CD8-positive, alpha-beta memory T cell (primary cell): ENCODE data around the gene GPR45. TPM values are rescaled to one million over a fixed set of nuclear protein-coding genes. Genes with fewer than 3 reads are reported as not detected.

Experiments used
- CTCF ChIA-PET: fragments of 350-600 bp; sonication (Branson Sonifier 250); formaldehyde crosslinking; loops from one replicate; lab custom pipeline; 2021; ENCODE audit warnings: antibody characterized with exemption; lab: Charles Lee
- POLR2A ChIA-PET: fragments of 350-600 bp; sonication (Branson Sonifier 250); formaldehyde crosslinking; loops from one replicate; lab custom pipeline; 2021; ENCODE audit warnings: antibody characterized with exemption; lab: Charles Lee
- DNase-seq, 5 donors: peaks; one replicate each; pipeline versions ENCODE4 v3.0.0 to v3.0.0-alpha.2; 2020 to 2022; ENCODE audit warnings: mixed read lengths in 1 of 5
- H3K27ac ChIP-seq: one replicate; pipeline ENCODE4 v1.7.0; 2013; ENCODE audit warnings: low read depth, mild to moderate bottlenecking, low read length, moderate library complexity
- H3K27me3 ChIP-seq: 2 replicates; pipeline ENCODE4 v1.7.0; 2013; ENCODE audit warnings: low read length, mild to moderate bottlenecking; ENCODE audit not compliant: insufficient read depth, poor library complexity, severe bottlenecking
- H3K36me3 ChIP-seq: 2 replicates; pipeline ENCODE4 v1.7.0; 2013; ENCODE audit warnings: mild to moderate bottlenecking, low read length, moderate library complexity; ENCODE audit not compliant: insufficient read depth
- H3K4me1 ChIP-seq: 2 replicates; pipeline ENCODE4 v1.7.0; 2013; ENCODE audit warnings: mild to moderate bottlenecking, low read length, moderate library complexity; ENCODE audit not compliant: insufficient read depth
- H3K4me3 ChIP-seq: 2 replicates; pipeline ENCODE4 v1.7.0; 2013; ENCODE audit warnings: mild to moderate bottlenecking, low read length
- H3K9me3 ChIP-seq: 2 replicates; pipeline ENCODE4 v1.7.0; 2013; ENCODE audit warnings: mild to moderate bottlenecking, low read length
- H3K27ac Mint-ChIP-seq, 8 donors: one replicate each; pipeline ENCODE4 v1.8.0; 2020 to 2021; ENCODE audit warnings: mixed read lengths in 8 of 8, mild to moderate bottlenecking in 6 of 8, inconsistent platforms in 3 of 8, moderate library complexity in 3 of 8
- H3K27me3 Mint-ChIP-seq, 2 donors: one replicate each; pipeline ENCODE4 v1.8.0; 2020 to 2021; ENCODE audit warnings: mixed read lengths in 2 of 2, mild to moderate bottlenecking in 1 of 2, moderate library complexity in 1 of 2
- H3K36me3 Mint-ChIP-seq, 3 donors: one replicate each; pipeline ENCODE4 v1.8.0; 2020 to 2021; ENCODE audit warnings: mixed read lengths in 3 of 3, inconsistent platforms in 1 of 3, mild to moderate bottlenecking in 1 of 3
- H3K4me1 Mint-ChIP-seq, 3 donors: one replicate each; pipeline ENCODE4 v1.8.0; 2020 to 2021; ENCODE audit warnings: mixed read lengths in 3 of 3, inconsistent platforms in 1 of 3, mild to moderate bottlenecking in 1 of 3
- H3K4me3 Mint-ChIP-seq, 7 donors: one replicate each; pipeline ENCODE4 v1.8.0; 2020 to 2021; ENCODE audit warnings: mixed read lengths in 7 of 7, mild to moderate bottlenecking in 6 of 7, moderate library complexity in 4 of 7, inconsistent platforms in 2 of 7
- H3K9me3 Mint-ChIP-seq, 5 donors: one replicate each; pipeline ENCODE4 v1.8.0; 2020 to 2022; ENCODE audit warnings: mixed read lengths in 5 of 5, mild to moderate bottlenecking in 3 of 5, moderate library complexity in 2 of 5, inconsistent platforms in 1 of 5
- polyA plus RNA-seq: library from polyadenylated mRNA; unstranded; fragments of 300-500 nt; fragmentation: Illumina TruSeq; gene quantifications from one replicate; pipeline ENCODE4 v1.2.3, GENCODE V29; 2021
- total RNA-seq, 2 experiments: library from RNA; stranded (reverse); gene quantifications; one replicate each; pipeline ENCODE4 v1.2.3, GENCODE V29; 2021

The GPR45 gene
- total and polyA plus RNA-seq, 3 experiments from 2014 or later: not detected

- H3K27me3 Mint-ChIP-seq: no peaks in the 10 kb centered on the region
- no peak overlapping the region for H3K27ac Mint-ChIP-seq
- H3K36me3 ChIP-seq: peaks cover 55% of the 10 kb centered on the region
- no peaks in the 10 kb centered on the region for H3K4me1 Mint-ChIP-seq
- H3K9me3 ChIP-seq: no peaks in the 10 kb centered on the region
- DNase-seq: no peak
- POLR2A ChIA-PET: no interaction called here
- CTCF ChIA-PET: no interaction called here
- no peak overlapping the region for H3K27ac ChIP-seq
- H3K27me3 ChIP-seq: no peaks in the 10 kb centered on the region
- no peaks in the 10 kb centered on the region for H3K4me1 ChIP-seq
- peaks cover 7 to 97% (median 34%) of the 10 kb centered on the region in 3 donors for H3K36me3 Mint-ChIP-seq
- no peaks in the 10 kb centered on the region for H3K9me3 Mint-ChIP-seq
- H3K4me3 Mint-ChIP-seq: no peak overlapping the region
- no peak overlapping the region for H3K4me3 ChIP-seq
These were observed 32.5 kb downstream of the GPR45 start for GRCh38 chr2:105274046-105274445.

GRCh38 chr2:105278654-105279053 is 37.1 kb downstream of the GPR45 start:
- H3K27me3 Mint-ChIP-seq: no peaks in the 10 kb centered on the region
- H3K4me1 Mint-ChIP-seq: peaks cover 0 to 4% (median 0%) of the 10 kb centered on the region in 3 donors
- H3K36me3 ChIP-seq: peaks cover 45% of the 10 kb centered on the region
- no peaks in the 10 kb centered on the region for H3K27me3 ChIP-seq
- no peak for DNase-seq
- POLR2A ChIA-PET: no interaction called here
- H3K9me3 ChIP-seq: no peaks in the 10 kb centered on the region
- H3K4me3 Mint-ChIP-seq: no peak overlapping the region
- H3K4me3 ChIP-seq: no peak overlapping the region
- H3K36me3 Mint-ChIP-seq: peaks cover 3 to 94% (median 21%) of the 10 kb centered on the region in 3 donors
- no peaks in the 10 kb centered on the region for H3K9me3 Mint-ChIP-seq
- H3K27ac ChIP-seq: no peak overlapping the region
- CTCF ChIA-PET: no interaction called here
- no peaks in the 10 kb centered on the region for H3K4me1 ChIP-seq
- no peak overlapping the region for H3K27ac Mint-ChIP-seq

GRCh38 chr2:105279126-105279525 is 37.6 kb downstream of the GPR45 start:
- H3K27ac Mint-ChIP-seq: no peak overlapping the region
- DNase-seq: no peak
- H3K9me3 Mint-ChIP-seq: no peaks in the 10 kb centered on the region
- no peak overlapping the region for H3K4me3 ChIP-seq
- no peak overlapping the region for H3K4me3 Mint-ChIP-seq
- H3K4me1 Mint-ChIP-seq: peaks cover 0 to 4% (median 0%) of the 10 kb centered on the region in 3 donors
- peaks cover 43% of the 10 kb centered on the region for H3K36me3 ChIP-seq
- H3K27me3 Mint-ChIP-seq: no peaks in the 10 kb centered on the region
- H3K27ac ChIP-seq: no peak overlapping the region
- H3K9me3 ChIP-seq: no peaks in the 10 kb centered on the region
- POLR2A ChIA-PET: no interaction called here
- H3K36me3 Mint-ChIP-seq: peaks cover 3 to 94% (median 21%) of the 10 kb centered on the region in 3 donors
- no peaks in the 10 kb centered on the region for H3K4me1 ChIP-seq
- CTCF ChIA-PET: no interaction called here
- no peaks in the 10 kb centered on the region for H3K27me3 ChIP-seq

- Histone ChIP-seq H3K4me3 (no peak overlapping the region), H3K27me3 (no peaks in the 10 kb centered on the region), H3K36me3 (peaks cover 40% of the 10 kb centered on the region), H3K9me3 (no peaks in the 10 kb centered on the region), H3K27ac (no peak overlapping the region), H3K4me1 (no peaks in the 10 kb centered on the region)
- no peak overlapping the region for H3K4me3 Mint-ChIP-seq
- peaks cover 0 to 4% (median 0%) of the 10 kb centered on the region in 3 donors for H3K4me1 Mint-ChIP-seq
- POLR2A ChIA-PET: no interaction called here
- DNase-seq: no peak
- H3K27ac Mint-ChIP-seq: peak overlapping the region in 2 of 8 donors; percentile 8 to 79
- H3K36me3 Mint-ChIP-seq: peaks cover 2 to 94% (median 20%) of the 10 kb centered on the region in 3 donors
- H3K27me3 Mint-ChIP-seq: no peaks in the 10 kb centered on the region
- no peaks in the 10 kb centered on the region for H3K9me3 Mint-ChIP-seq
- CTCF ChIA-PET: no interaction called here
These were observed 38.7 kb downstream of the GPR45 start for GRCh38 chr2:105280281-105280680.

GRCh38 chr2:105283532-105283931 is 42.0 kb downstream of the GPR45 start:
- peaks cover 0 to 93% (median 17%) of the 10 kb centered on the region in 3 donors for H3K36me3 Mint-ChIP-seq
- CTCF ChIA-PET: no interaction called here

GRCh38 chr2:105287692-105288091 is 46.1 kb downstream of the GPR45 start:
- H3K4me1 ChIP-seq: no peaks in the 10 kb centered on the region
- no peak overlapping the region for H3K27ac ChIP-seq
- DNase-seq: no peak
- Mint-ChIP-seq H3K27me3 (no peaks in the 10 kb centered on the region), H3K36me3 (peaks cover 0 to 90% (median 24%) of the 10 kb centered on the region in 3 donors), H3K27ac (peak overlapping the region in 1 of 8 donors; percentile 52), H3K4me1 (peaks cover 0 to 4% (median 2%) of the 10 kb centered on the region in 3 donors), H3K9me3 (no peaks in the 10 kb centered on the region), H3K4me3 (no peak overlapping the region)
- peaks cover 22% of the 10 kb centered on the region for H3K36me3 ChIP-seq
- H3K9me3 ChIP-seq: no peaks in the 10 kb centered on the region
- POLR2A ChIA-PET: no interaction called here
- CTCF ChIA-PET: interaction anchor here (0.9 kb wide), 1 partner anchor 35 kb away, joined by 3 read pairs; no protein-coding TSS in a partner anchor
- H3K4me3 ChIP-seq: no peak overlapping the region
- H3K27me3 ChIP-seq: no peaks in the 10 kb centered on the region

More at GRCh38 chr2:105283532-105283931, 42.0 kb downstream of the GPR45 start:
- POLR2A ChIA-PET: no interaction called here
- H3K9me3 ChIP-seq: no peaks in the 10 kb centered on the region
- no peak overlapping the region for H3K27ac ChIP-seq
- H3K4me1 ChIP-seq: no peaks in the 10 kb centered on the region
- no peak overlapping the region for H3K4me3 ChIP-seq
- H3K36me3 ChIP-seq: peaks cover 34% of the 10 kb centered on the region
- no peaks in the 10 kb centered on the region for H3K9me3 Mint-ChIP-seq
- H3K27ac Mint-ChIP-seq: peak overlapping the region in 3 of 8 donors; percentile 17 to 83 (median 25)
- no peak for DNase-seq
- H3K4me1 Mint-ChIP-seq: peaks cover 2 to 4% (median 4%) of the 10 kb centered on the region in 3 donors
- H3K4me3 Mint-ChIP-seq: no peak overlapping the region
- no peaks in the 10 kb centered on the region for H3K27me3 Mint-ChIP-seq
- H3K27me3 ChIP-seq: no peaks in the 10 kb centered on the region

GRCh38 chr2:105288133-105288532 is 46.6 kb downstream of the GPR45 start:
- Mint-ChIP-seq H3K9me3 (no peaks in the 10 kb centered on the region), H3K27ac (peak overlapping the region in 1 of 8 donors; percentile 16), H3K36me3 (peaks cover 0 to 90% (median 24%) of the 10 kb centered on the region in 3 donors), H3K27me3 (no peaks in the 10 kb centered on the region), H3K4me1 (peaks cover 0 to 4% (median 2%) of the 10 kb centered on the region in 3 donors), H3K4me3 (no peak overlapping the region)
- ChIA-PET CTCF (interaction anchor here (0.9 kb wide), 1 partner anchor 34 kb away, joined by 3 read pairs; no protein-coding TSS in a partner anchor), POLR2A (no interaction called here)
- H3K9me3 ChIP-seq: no peaks in the 10 kb centered on the region
- peaks cover 22% of the 10 kb centered on the region for H3K36me3 ChIP-seq
- H3K27ac ChIP-seq: no peak overlapping the region
- H3K4me1 ChIP-seq: no peaks in the 10 kb centered on the region
- DNase-seq: no peak
- H3K4me3 ChIP-seq: no peak overlapping the region
- no peaks in the 10 kb centered on the region for H3K27me3 ChIP-seq

GRCh38 chr2:105290981-105291660 is 49.6 kb downstream of the GPR45 start:
- Mint-ChIP-seq H3K9me3 (no peaks in the 10 kb centered on the region), H3K27ac (peak overlapping the region in 1 of 8 donors; percentile 47), H3K4me3 (no peak overlapping the region), H3K4me1 (peaks cover 0 to 5% (median 4%) of the 10 kb centered on the region in 3 donors), H3K27me3 (no peaks in the 10 kb centered on the region), H3K36me3 (peaks cover 4 to 86% (median 23%) of the 10 kb centered on the region in 3 donors)
- no peak overlapping the region for H3K4me3 ChIP-seq
- ChIA-PET CTCF (no interaction called here), POLR2A (no interaction called here)
- no peak overlapping the region for H3K27ac ChIP-seq
- no peaks in the 10 kb centered on the region for H3K27me3 ChIP-seq
- no peak for DNase-seq
- peaks cover 26% of the 10 kb centered on the region for H3K36me3 ChIP-seq
- no peaks in the 10 kb centered on the region for H3K4me1 ChIP-seq
- H3K9me3 ChIP-seq: no peaks in the 10 kb centered on the region
